HTERT RPE-1 (cell line): ENCODE measurements around the gene MSI2.

Experiments
- in situ Hi-C: fragments of 300-500 bp; cut with MboI; formaldehyde crosslinking; loops from 4 replicates; pipeline ENCODE4 v1.14.3; 2020; ENCODE audit warnings: low sequenced_read_pairs

MSI2 gene

GRCh38 chr17:57601143-57601735 is 344.9 kb downstream of the MSI2 start:
- in situ Hi-C loops = no loop called here

- in situ Hi-C loops = no loop called here
These were observed 346.6 kb downstream of the MSI2 start for GRCh38 chr17:57602896-57603295.

DNA sequence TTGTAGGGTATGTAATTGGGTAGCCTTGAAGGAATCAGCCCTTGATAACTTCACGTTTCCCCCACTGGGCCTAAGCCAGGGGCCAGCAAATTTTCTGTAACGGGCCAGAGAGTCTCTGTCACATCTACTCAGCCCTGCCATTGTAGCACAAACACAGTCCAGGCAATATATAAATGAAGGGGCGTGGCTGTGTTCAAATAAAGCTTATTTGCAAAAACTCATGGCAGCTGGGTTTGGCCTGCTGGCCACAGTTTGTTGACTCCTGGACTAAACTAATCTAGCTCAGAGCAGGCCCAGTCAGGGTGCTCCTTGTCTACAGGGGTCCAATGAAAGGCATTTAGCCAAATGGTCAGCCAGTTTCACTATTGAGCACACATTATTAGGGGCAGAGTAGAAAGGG is 347.2 kb downstream of the MSI2 start:
- in situ Hi-C loops = no loop called here

GRCh38 chr17:57603978-57604377 is 347.7 kb downstream of the MSI2 start:
- in situ Hi-C loops = no loop called here

DNA sequence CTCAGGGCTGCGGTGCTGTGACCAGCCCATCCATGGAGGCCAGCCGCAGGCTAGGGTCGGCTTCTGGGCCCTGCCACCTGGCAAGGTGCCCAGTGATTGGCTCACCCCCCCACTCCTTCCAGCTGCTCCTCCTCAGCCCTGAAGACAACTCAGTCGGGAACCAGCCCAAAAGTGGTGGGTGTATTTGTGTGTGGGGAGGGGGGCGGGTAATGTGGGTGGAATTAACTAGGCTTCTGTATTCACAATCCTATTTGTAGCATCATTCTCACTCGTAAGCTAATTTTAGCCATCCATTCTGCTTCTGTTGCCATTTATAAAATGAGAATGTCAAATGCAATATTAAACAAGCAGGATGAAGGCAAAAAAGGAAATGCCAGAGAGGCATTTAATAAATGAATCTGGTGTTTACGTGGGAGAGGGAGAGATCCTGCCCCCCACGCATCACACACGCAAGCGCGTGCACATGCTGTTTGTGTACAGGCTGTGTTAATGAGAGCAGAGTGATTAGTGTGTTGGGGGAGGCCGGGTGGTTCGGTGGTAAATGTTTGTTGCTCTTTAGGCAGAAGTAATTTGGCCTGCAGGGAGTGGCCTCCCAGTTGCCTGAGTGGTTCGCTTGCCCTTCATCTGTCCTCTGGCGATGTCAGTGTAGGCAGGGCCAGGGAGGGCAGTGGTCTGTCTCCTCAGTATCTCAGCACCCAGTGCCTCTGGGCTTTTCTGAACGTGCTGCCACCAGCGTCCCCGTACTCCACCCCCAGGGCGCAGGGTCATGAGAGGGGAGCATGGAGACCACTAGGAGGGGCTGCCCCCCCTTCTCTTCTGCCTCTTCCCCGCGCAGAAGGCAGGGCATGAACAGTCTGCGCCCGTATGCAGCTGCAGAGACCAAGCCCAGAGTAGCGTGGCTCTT is 348.7 kb downstream of the MSI2 start:
- in situ Hi-C loops = no loop called here

GRCh38 chr17:57605675-57606105 is 349.4 kb downstream of the MSI2 start:
- in situ Hi-C loops = no loop called here

- in situ Hi-C loops = no loop called here
These were observed 350.0 kb downstream of the MSI2 start for GRCh38 chr17:57606111-57606875.

GRCh38 chr17:57607553-57608120 is 351.3 kb downstream of the MSI2 start:
- in situ Hi-C loops = no loop called here

GRCh38 chr17:57608369-57609124 is 352.2 kb downstream of the MSI2 start:
- in situ Hi-C loops = no loop called here

DNA sequence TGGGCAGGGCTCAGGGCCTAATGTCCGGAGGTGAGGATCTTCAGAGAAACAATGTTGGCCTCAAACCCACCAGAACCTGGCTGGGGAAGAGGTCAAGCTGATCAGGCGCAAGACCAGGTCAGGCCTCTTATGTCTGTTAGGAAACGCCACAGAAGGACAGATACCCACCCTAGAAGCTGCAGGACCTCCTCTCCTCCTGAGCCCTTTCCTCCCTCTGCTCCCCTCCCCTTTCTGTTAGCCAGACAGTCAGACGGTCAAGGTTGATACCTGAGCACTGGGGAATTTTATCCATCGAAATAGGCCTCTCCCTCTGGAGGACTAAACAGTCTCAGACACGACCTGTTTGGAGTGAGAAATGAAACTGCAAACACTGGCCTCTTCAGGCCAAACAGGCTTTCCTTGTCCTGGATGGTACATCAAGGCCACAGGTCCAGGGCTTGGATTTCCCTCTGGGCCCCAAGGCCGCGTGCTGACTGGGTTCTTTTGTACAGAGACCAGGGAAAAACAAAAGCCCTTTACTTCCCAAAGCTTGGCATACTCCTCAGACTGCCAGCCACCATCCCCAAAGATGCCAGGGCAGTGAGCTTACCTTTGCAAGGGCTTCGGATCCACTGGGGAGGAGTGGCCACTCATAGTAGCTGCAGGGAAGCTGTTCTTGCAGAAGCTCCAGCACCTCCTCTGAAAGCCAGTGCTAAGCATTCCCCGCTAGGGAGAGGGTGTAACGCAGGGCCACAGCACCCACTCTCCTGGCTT is 353.0 kb downstream of the MSI2 start:
- in situ Hi-C loops = no loop called here

DNA sequence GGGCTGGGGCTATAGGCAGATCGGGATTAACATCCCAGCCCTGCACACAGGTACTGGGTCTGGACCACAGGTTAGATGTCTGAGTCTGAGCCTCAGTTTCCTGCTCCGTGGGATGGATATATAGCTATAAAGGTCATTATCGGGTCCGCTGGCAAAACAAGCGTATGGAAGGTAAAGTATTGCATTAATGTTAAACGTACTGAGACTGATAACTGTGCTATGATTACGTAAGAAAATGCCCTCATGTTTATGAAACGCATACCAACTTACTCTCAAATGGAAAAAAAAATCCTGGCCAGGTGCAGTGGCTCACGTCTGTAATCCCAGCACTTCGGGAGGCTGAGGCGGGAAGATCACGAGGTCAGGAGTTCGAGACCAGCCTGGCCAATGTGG is 353.6 kb downstream of the MSI2 start:
- in situ Hi-C loops = no loop called here

DNA sequence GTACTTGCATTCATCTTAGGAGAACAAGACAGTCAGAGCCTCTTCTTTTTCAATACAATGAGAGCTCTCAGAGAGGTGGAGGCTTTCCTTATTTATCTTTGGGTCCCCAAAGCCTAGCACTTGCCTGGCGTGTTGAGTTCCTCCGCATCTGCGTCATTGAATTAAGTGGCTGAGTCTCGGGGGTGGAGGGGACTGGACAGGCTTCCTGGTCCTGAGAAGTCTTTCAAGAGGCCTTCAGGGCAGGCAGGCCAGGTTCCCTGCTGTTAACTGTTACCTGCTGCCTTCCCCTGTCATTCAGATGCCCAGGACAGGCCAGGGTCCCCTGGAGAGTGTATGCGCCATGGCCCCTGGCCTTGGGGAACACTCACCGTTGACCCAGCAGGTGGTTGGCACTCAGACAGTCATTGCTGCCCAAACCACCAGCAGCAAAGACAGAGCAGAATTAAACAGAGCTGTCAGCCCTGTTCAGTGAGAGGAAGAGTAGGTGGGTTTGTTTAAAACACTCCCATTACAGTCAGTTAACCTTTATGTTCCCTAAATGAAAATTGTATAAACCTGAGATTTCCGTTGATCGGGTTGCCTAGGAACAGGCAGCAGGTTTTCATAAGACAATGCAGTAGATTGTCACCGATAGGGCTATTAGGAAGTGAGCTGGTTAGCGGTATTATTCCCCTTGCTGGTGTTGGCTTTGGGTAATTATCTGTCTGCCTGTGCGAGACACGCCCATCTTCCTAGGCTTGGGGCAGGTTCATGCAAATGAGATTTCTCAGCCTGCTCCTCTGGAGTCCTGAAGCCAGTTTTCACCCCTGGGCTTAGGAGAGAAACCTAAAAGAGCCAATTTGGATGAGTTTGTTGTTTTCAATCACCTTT is 356.1 kb downstream of the MSI2 start:
- in situ Hi-C loops = no loop called here

DNA sequence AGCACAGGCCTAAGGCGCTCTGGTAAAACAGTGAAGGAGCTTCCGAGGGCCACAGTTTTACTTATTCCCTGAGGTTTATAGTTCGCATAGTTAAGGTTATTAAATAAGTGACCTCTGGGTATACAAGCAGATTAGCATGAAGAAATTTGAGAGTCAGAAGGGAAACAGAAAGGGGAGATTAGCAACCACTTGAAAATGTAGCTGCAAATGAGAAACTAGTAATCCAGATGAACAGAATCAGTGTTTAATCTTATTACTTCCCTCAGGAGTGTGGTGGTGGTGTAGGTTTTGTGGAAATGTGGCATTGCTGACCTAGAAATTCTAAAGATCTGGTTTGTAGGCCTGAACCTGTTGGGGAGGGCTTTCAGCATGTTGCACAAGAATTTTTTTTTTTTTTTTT is 358.4 kb downstream of the MSI2 start:
- in situ Hi-C loops = no loop called here

DNA sequence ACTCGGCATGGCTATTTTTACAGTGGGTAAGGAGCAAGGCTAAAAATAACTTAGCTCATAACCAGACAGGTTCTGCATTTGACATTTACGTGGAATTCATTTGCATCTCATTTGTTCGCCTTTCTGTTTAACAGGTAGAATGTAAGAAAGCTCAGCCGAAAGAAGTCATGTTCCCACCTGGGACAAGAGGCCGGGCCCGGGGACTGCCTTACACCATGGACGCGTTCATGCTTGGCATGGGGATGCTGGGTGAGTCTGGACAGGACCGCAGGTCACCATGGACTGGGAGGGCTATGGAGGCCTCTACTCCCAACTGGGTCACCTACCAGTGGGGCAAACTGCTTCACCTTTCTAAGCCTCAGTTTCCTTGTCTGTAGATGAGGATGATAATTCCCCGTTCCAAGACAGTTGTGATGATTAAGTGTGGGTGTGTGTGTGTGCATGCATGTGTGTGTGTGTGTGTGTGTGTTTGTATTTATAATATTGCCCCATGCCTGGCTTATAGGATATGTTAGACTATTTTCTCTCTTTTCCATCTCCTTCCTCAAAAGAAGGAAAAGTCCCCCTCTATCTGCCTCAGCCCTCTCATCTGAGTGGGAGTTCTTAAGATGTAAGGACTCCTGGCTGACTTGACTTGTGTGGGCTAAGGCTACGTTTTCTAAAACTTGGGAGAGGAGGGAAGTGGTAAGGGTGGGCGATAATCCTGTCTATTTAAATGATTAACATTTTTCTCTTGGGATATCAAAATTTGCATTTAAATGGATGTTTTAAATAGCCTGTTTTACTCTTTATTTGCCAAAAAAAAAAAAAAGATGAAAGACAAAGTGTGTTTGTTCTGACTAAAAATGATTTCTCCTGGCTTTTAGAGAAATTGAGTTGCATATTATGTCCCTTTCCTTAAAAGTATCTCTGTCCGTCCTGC is 359.8 kb downstream of the MSI2 start:
- in situ Hi-C loops = no loop called here

DNA sequence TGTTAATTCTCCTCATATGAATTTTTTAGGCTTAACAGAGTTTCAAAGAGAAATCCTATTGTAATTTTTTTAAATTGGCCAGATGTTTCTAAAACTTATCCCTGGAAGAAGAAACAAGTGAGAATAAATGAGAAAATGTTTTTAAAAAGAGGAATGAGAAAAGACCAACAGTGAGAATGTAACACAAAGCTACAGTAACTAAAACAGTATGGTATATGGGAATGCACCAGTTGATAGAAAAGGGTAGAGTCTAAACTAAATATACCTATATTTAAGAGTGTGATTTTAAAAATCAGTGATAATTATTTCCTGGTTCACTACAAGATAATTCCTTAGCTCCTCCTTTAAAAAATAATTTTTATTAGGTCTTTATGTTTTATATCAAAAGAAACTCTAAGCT is 360.9 kb downstream of the MSI2 start:
- in situ Hi-C loops = no loop called here

DNA sequence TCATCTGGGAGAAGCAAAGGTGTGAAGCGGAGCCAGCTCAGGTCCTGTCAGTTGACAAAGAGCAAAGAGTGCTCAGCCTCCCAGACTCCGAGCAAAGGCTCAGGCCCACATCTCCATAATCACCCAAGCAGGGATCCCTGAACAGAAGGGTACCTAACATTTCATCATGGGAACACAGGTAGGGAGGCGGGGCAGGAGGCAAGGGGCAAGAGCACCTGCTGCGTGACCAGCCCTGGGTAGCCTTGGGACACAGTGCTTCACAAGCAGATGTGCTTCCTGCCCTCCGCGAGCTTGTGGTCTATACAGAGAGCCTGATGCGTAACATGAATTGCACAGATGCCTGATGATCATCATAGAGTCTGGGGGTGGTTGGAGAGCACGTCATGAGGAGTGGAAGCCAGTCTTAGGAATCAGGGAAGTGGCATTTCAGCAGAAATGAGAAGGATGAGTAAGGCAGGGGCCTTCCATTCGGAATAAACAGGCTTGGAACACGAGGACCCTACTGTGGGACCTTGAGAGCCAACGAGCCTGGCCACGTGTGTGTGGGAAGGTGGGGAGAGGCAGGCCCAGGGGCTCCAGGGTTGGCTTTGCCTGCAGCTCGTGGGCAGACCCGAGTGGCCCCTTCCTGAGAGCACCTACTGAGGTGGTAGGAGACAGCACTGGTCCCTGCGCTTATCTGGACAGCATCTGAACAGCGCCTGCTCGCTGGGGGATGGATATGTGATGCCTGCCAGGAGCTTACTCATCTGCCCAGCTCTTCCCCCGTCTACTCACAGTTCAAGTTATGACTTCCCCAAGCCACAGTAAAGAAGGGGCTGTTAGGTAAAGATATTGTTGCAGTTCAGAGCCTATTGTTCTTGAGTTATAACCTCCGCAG is 363.0 kb downstream of the MSI2 start:
- in situ Hi-C loops = no loop called here

DNA sequence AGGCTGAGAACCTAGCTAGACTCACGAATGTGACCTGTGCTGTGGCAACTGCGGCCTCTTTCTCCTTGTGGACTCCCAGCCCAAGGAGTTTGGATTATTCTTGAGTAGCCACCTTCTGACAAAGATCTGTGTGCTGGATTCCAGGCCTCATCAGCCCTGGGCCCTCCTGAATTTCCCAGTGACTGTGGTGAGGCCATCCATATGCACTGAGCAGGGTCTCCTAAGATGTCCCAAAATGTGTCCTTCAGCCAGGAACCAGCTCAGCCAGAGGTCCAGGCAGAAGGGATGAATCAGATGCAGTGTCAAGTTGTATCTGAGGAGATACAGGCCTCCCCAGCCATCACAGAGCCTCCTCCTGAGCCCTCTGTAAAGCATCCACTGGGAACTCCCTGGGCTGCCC is 364.3 kb downstream of the MSI2 start:
- in situ Hi-C loops = no loop called here
